OCI-LY3 (cell line): ENCODE measurements around the gene APIP.

Experiments used
- CTCF ChIP-seq: fragments of 200-600, 300-600 bp; sonication (generic); IDR thresholded peaks from 2 replicates; pipeline ENCODE4 v1.5.1; 2014; ENCODE audit warnings: antibody characterized with exemption, low read length, low read depth
- EZH2phosphoT487 ChIP-seq: fragments of 200-600 bp; shearing (Covaris generic); IDR thresholded peaks from 2 replicates; pipeline ENCODE4 v1.6.1; 2018; ENCODE audit warnings: antibody characterized with exemption, mixed run types, low read depth

GRCh38 chr11:34877375-34877975 is 38.7 kb downstream of the APIP start:
- TF ChIP-seq CTCF (no peak), EZH2phosphoT487 (no peak)
